GM12878 (cell line): ENCODE measurements around the gene DUOXA1. TPM values are rescaled to one million over a fixed set of nuclear protein-coding genes. Genes with fewer than 3 reads are reported as not detected.

Experiments
- ATAC-seq: fragments of 200-7000 bp; cut with Tn5 transposase; 3 replicates; pipeline ENCODE4 v1.9.1; 2020; ENCODE audit warnings: mild to moderate bottlenecking, moderate library complexity
- BruUV-seq: library from RNA; stranded (reverse); fragments of 400-500 nt; replicated peaks from 2 replicates; lab custom pipeline; 2021; lab: Mats Ljungman, UMichigan
- CTCF ChIA-PET: fragments of 300-600 bp; sonication (Branson Sonifier 250); formaldehyde crosslinking; extraction: SDS; loops from one replicate; lab custom pipeline; 2021; ENCODE audit warnings: inconsistent platforms; lab: Yijun Ruan, JAX
- POLR2A ChIA-PET: fragments of 350-600 bp; formaldehyde crosslinking; extraction: SDS; loops from one replicate; lab custom pipeline; 2021; ENCODE audit warnings: inconsistent platforms; lab: Charles Lee
- RAD21 ChIA-PET: fragments of 300-600 bp; sonication (Branson Sonifier 250); formaldehyde crosslinking; loops from one replicate; lab custom pipeline; 2023; ENCODE audit warnings: antibody characterized with exemption; ENCODE audit not compliant: unreplicated experiment; lab: Charles Lee
- SMC1A ChIA-PET: fragments of 300-600 bp; sonication (Branson Sonifier 250); formaldehyde crosslinking; loops from one replicate; lab custom pipeline; 2023; ENCODE audit not compliant: unreplicated experiment, uncharacterized antibody; lab: Charles Lee
- DNase-seq: peaks from one replicate; pipeline ENCODE4 v3.0.0-alpha.2; 2011; ENCODE audit warnings: low read depth, low spot score
- FAIRE-seq: peaks from 3 replicates; lab custom pipeline; 2011; peaks lifted over from hg19 to GRCh38; lab: Jason Lieb, UNC
- H2AFZ ChIP-seq: 2 replicates; pipeline ENCODE4 v1.6.0; 2011; ENCODE audit warnings: low read depth, low read length, control low read depth; ENCODE audit not compliant: control insufficient read depth
- H3K27ac ChIP-seq: 2 replicates; pipeline ENCODE4 v1.5.1; 2011; ENCODE audit warnings: control low read depth; ENCODE audit not compliant: control insufficient read depth, insufficient read depth
- H3K27me3 ChIP-seq, 2 experiments: replicated peaks in 1 of 2; 2 replicates each; pipeline versions ENCODE4 v1.6.0 to v1.6.1; 2011; ENCODE audit warnings: low read length in 1 of 2; ENCODE audit not compliant: control insufficient read depth in 2 of 2, insufficient read depth in 2 of 2
- H3K36me3 ChIP-seq, 2 experiments: 2 replicates each; pipeline ENCODE4 v1.5.1; 2011; ENCODE audit warnings: low read length in 1 of 2; ENCODE audit not compliant: control insufficient read depth in 2 of 2, insufficient read depth in 2 of 2
- H3K4me1 ChIP-seq: 2 replicates; pipeline ENCODE4 v1.6.1; 2011; ENCODE audit warnings: mild to moderate bottlenecking, low read length, moderate library complexity, mixed read lengths; ENCODE audit not compliant: control insufficient read depth, insufficient read depth
- H3K4me2 ChIP-seq: 2 replicates; pipeline ENCODE4 v1.6.0; 2011; ENCODE audit warnings: control low read depth; ENCODE audit not compliant: control insufficient read depth, insufficient read depth
- H3K4me3 ChIP-seq: fragments of 200-600 bp; sonication (generic); 2 replicates; pipeline ENCODE4 v1.5.1; 2016
- H3K79me2 ChIP-seq: 2 replicates; pipeline ENCODE4 v1.6.0; 2011; ENCODE audit warnings: low read length; ENCODE audit not compliant: control insufficient read depth, insufficient read depth
- H3K9ac ChIP-seq: 2 replicates; pipeline ENCODE4 v1.8.0; 2011; ENCODE audit warnings: low read length, control low read depth, mixed read lengths; ENCODE audit not compliant: control insufficient read depth, insufficient read depth
- H3K9me3 ChIP-seq: replicated peaks from 3 replicates; pipeline ENCODE4 v1.5.1; 2011; ENCODE audit warnings: mild to moderate bottlenecking, low read length; ENCODE audit not compliant: control insufficient read depth, insufficient read depth
- H4K20me1 ChIP-seq: 2 replicates; pipeline ENCODE4 v1.6.0; 2011; ENCODE audit not compliant: control insufficient read depth, insufficient read depth
- BMI1 ChIP-seq: fragments of 450-650 bp; IDR thresholded peaks from 2 replicates; pipeline ENCODE4 v1.6.1; 2016; ENCODE audit warnings: mild to moderate bottlenecking, moderate library complexity, borderline replicate concordance
- FOS ChIP-seq: IDR thresholded peaks from 3 replicates; pipeline ENCODE4 v1.6.1; 2011; ENCODE audit warnings: borderline replicate concordance; ENCODE audit not compliant: insufficient read length; ENCODE audit errors: extremely low read depth
- HDAC6 ChIP-seq: fragments of 200-600 bp; sonication (generic); IDR thresholded peaks from one replicate; pipeline ENCODE4 v1.8.0; 2017; ENCODE audit warnings: antibody characterized with exemption; ENCODE audit not compliant: unreplicated experiment
- LARP7 ChIP-seq: fragments of 450-650 bp; IDR thresholded peaks from 2 replicates; pipeline ENCODE4 v1.6.1; 2017; ENCODE audit warnings: mild to moderate bottlenecking
- PBX3 ChIP-seq: IDR thresholded peaks from 2 replicates; pipeline ENCODE4 v1.6.1; 2011; ENCODE audit warnings: mild to moderate bottlenecking, low read depth, low read length, moderate library complexity; ENCODE audit not compliant: insufficient replicate concordance
- RBBP5 ChIP-seq: fragments of 200-600 bp; sonication (generic); conservative IDR thresholded peaks from 2 replicates; pipeline ENCODE4 v1.6.1; 2016
- YBX1 ChIP-seq: fragments of 450-650 bp; IDR thresholded peaks from 2 replicates; pipeline ENCODE4 v1.6.1; 2016; ENCODE audit warnings: antibody characterized with exemption
- ZNF217 ChIP-seq: fragments of 450-650 bp; IDR thresholded peaks from 2 replicates; pipeline ENCODE4 v1.6.1; 2017; ENCODE audit warnings: antibody characterized with exemption, mild to moderate bottlenecking
- ZNF24 ChIP-seq: fragments of 450-650 bp; IDR thresholded peaks from 2 replicates; pipeline ENCODE4 v1.6.1; 2017; ENCODE audit warnings: antibody characterized with exemption, mild to moderate bottlenecking
- ZSCAN29 ChIP-seq: fragments of 450-650 bp; IDR thresholded peaks from 2 replicates; pipeline ENCODE4 v1.6.1; 2017; ENCODE audit warnings: mild to moderate bottlenecking, moderate library complexity
- ZZZ3 ChIP-seq: IDR thresholded peaks from 2 replicates; pipeline ENCODE4 v1.6.1; 2011; ENCODE audit warnings: low read depth; ENCODE audit not compliant: control insufficient read depth, insufficient read length
- WGBS: methylation state at CpG from one replicate; pipeline ENCODE4 v1.1.6; 2016; ENCODE audit warnings: low lambda C conversion rate; ENCODE audit not compliant: insufficient replicate concordance, insufficient coverage; ENCODE audit errors: missing lambda C conversion rate; 5-methylcytosine and 5-hydroxymethylcytosine counted together
- in situ Hi-C: fragments of 300-500 bp; cut with MboI; formaldehyde crosslinking; loops from 9 replicates; pipeline ENCODE4 v1.14.3; 2018; ENCODE audit warnings: mixed read lengths
- intact Hi-C: fragments of 100-400 bp; cut with micrococcal nuclease; formaldehyde crosslinking; loops from one replicate; pipeline ENCODE4 v1.14.2; 2022; ENCODE audit not compliant: unreplicated experiment
- polyA plus RNA-seq, 11 experiments: library from polyadenylated mRNA; depleted of rRNA in 4 of 11; unstranded in 6 of 11; stranded (reverse) in 5 of 11; fragments of >200 nt; fragmentation: Nextera tagmentation in 4 of 11; fragmentation: Illumina TruSeq in 1 of 11; extraction: Ambion mirVana in 4 of 11; extraction: Trizol in 1 of 11; gene quantifications; 1 replicate in 1 of 11; 2 replicates in 10 of 11; pipeline versions ENCODE4 v1.2.1 to v1.2.3, GENCODE V29; 2011 to 2016; ENCODE audit warnings: inconsistent platforms in 2 of 11, missing spikeins in 2 of 11, low read depth in 1 of 11
- total RNA-seq, 4 experiments: library from RNA; depleted of rRNA in 3 of 4; stranded (reverse); fragments of >200 nt in 3 of 4; fragmentation: Illumina TruSeq in 1 of 4; extraction: Trizol in 1 of 4; gene quantifications; 2 replicates each; pipeline versions ENCODE4 v1.2.1 to v1.2.3, GENCODE V29; 2013 to 2021
- TF ChIP-seq, protein P1 (sequence below): fragments of 450-650 bp; formaldehyde crosslinking; IDR thresholded peaks from 2 replicates; pipeline ENCODE4 v1.5.0; 2022; ENCODE audit warnings: mild to moderate bottlenecking, missing genetic modification characterization
- TF ChIP-seq, protein P2 (sequence below): fragments of 450-650 bp; formaldehyde crosslinking; IDR thresholded peaks from 2 replicates; pipeline ENCODE4 v1.4.0; 2020; ENCODE audit warnings: mild to moderate bottlenecking, moderate library complexity

Gene DUOXA1
- total and polyA plus RNA-seq, 10 of the 15 experiments (the other 5 are each of a cell fraction or from before 2014, with no cell fraction given): 0.08 TPM; not detected in 9

- Histone ChIP-seq H3K4me2 (peak overlapping the region; percentile 14), H3K27ac (peak overlapping the region; percentile 40), H3K9me3 (no peaks in the 10 kb centered on the region), H3K4me3 (peak overlapping the region; percentile 79), H3K9ac (peak overlapping the region; percentile 63), H4K20me1 (no peaks in the 10 kb centered on the region), H3K36me3 (no peaks in the 10 kb centered on the region), H3K79me2 (peaks cover 4% of the 10 kb centered on the region), H3K4me1 (peaks cover 12% of the 10 kb centered on the region), H3K27me3 (no peaks in the 10 kb centered on the region), H2AFZ (peak overlapping the region; percentile 7)
- intact Hi-C loops (loop anchor here (1.0 kb wide), 1 partner anchor 31 kb away; no protein-coding TSS in a partner anchor), in situ Hi-C loops (no loop called here)
- FAIRE-seq (peak; percentile 85), DNase-seq (peak; percentile 51), ATAC-seq (peak; percentile 95)
- ChIA-PET POLR2A (interaction anchor here (1.4 to 1.7 kb wide), 2 partner anchors 13 to 34 kb away, joined by 4 to 6 read pairs; no protein-coding TSS in a partner anchor), SMC1A (interaction anchor here (2.1 to 9.7 kb wide), 2 partner anchors 23 to 36 kb away, joined by 5 to 159 read pairs; no protein-coding TSS in a partner anchor), RAD21 (interaction anchor here (1.4 to 6.6 kb wide), 3 partner anchors 13 to 235 kb away, joined by 4 to 104 read pairs (median 6); a partner anchor contains a TSS), CTCF (interaction anchor here (0.6 to 16.3 kb wide), 9 partner anchors 15 to 263 kb away, joined by 3 to 253 read pairs (median 5); partner anchors contain the start of gene SHF)
- 1% methylated on average over 54 of the region's 79 CpGs for WGBS
- no TSS peak for BruUV-seq
- TF ChIP-seq ZZZ3: no peak
- no peak for TF ChIP-seq YBX1
- TF ChIP-seq FOS: no peak
- TF ChIP-seq LARP7: peak; percentile 93
- TF ChIP-seq ZNF217: peak; percentile 75; the same call in 1 of the 2 replicates
- no peak for TF ChIP-seq BMI1
- peak; percentile 57; the same call in 1 of the 2 replicates for TF ChIP-seq ZNF24
- TF ChIP-seq, protein P1, sequence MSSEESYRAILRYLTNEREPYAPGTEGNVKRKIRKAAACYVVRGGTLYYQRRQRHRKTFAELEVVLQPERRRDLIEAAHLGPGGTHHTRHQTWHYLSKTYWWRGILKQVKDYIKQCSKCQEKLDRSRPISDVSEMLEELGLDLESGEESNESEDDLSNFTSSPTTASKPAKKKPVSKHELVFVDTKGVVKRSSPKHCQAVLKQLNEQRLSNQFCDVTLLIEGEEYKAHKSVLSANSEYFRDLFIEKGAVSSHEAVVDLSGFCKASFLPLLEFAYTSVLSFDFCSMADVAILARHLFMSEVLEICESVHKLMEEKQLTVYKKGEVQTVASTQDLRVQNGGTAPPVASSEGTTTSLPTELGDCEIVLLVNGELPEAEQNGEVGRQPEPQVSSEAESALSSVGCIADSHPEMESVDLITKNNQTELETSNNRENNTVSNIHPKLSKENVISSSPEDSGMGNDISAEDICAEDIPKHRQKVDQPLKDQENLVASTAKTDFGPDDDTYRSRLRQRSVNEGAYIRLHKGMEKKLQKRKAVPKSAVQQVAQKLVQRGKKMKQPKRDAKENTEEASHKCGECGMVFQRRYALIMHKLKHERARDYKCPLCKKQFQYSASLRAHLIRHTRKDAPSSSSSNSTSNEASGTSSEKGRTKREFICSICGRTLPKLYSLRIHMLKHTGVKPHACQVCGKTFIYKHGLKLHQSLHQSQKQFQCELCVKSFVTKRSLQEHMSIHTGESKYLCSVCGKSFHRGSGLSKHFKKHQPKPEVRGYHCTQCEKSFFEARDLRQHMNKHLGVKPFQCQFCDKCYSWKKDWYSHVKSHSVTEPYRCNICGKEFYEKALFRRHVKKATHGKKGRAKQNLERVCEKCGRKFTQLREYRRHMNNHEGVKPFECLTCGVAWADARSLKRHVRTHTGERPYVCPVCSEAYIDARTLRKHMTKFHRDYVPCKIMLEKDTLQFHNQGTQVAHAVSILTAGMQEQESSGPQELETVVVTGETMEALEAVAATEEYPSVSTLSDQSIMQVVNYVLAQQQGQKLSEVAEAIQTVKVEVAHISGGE (CRISPR knock-in tag): no peak
- 0 out of 2 replicates have a peak, but pooled peaks have one; percentile 76 for TF ChIP-seq RBBP5
- no peak for TF ChIP-seq ZSCAN29
- TF ChIP-seq, protein P2, sequence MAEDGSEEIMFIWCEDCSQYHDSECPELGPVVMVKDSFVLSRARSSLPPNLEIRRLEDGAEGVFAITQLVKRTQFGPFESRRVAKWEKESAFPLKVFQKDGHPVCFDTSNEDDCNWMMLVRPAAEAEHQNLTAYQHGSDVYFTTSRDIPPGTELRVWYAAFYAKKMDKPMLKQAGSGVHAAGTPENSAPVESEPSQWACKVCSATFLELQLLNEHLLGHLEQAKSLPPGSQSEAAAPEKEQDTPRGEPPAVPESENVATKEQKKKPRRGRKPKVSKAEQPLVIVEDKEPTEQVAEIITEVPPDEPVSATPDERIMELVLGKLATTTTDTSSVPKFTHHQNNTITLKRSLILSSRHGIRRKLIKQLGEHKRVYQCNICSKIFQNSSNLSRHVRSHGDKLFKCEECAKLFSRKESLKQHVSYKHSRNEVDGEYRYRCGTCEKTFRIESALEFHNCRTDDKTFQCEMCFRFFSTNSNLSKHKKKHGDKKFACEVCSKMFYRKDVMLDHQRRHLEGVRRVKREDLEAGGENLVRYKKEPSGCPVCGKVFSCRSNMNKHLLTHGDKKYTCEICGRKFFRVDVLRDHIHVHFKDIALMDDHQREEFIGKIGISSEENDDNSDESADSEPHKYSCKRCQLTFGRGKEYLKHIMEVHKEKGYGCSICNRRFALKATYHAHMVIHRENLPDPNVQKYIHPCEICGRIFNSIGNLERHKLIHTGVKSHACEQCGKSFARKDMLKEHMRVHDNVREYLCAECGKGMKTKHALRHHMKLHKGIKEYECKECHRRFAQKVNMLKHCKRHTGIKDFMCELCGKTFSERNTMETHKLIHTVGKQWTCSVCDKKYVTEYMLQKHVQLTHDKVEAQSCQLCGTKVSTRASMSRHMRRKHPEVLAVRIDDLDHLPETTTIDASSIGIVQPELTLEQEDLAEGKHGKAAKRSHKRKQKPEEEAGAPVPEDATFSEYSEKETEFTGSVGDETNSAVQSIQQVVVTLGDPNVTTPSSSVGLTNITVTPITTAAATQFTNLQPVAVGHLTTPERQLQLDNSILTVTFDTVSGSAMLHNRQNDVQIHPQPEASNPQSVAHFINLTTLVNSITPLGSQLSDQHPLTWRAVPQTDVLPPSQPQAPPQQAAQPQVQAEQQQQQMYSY (CRISPR knock-in tag): 0 out of 2 replicates have a peak, but pooled peaks have one; percentile 11
- TF ChIP-seq PBX3: no peak
- TF ChIP-seq HDAC6: peak; percentile 63
These were observed 37.4 kb upstream of the DUOXA1 start for GRCh38 chr15:45166834-45167630.
